WTC11 (cell line): ENCODE results near the gene AGXT. TPM values are rescaled to one million over a fixed set of nuclear protein-coding genes. Genes with fewer than 3 reads are reported as not detected.

Experiments
- ATAC-seq: fragments of 200-7000 bp; cut with Tn5 transposase; 2 replicates; pipeline ENCODE4 v1.10.0; 2021; ENCODE audit warnings: mild to moderate bottlenecking, moderate library complexity
- CTCF ChIA-PET: fragments of 300-600 bp; sonication (Branson Sonifier 250); formaldehyde crosslinking; loops from one replicate; lab custom pipeline; 2021; ENCODE audit warnings: antibody characterized with exemption; lab: Charles Lee
- POLR2A ChIA-PET: fragments of 350-600 bp; sonication (Branson Sonifier 250); formaldehyde crosslinking; loops from one replicate; lab custom pipeline; 2021; ENCODE audit warnings: antibody characterized with exemption; lab: Charles Lee
- DNase-seq: peaks from one replicate; pipeline ENCODE4 v3.0.0; 2021; ENCODE audit warnings: low spot score
- H3K27ac Mint-ChIP-seq: 2 replicates; pipeline ENCODE4 v1.8.0; 2021; ENCODE audit warnings: mixed read lengths
- H3K27me3 Mint-ChIP-seq: 2 replicates; pipeline ENCODE4 v1.8.0; 2021; ENCODE audit warnings: low read depth, mild to moderate bottlenecking, moderate library complexity, mixed read lengths
- H3K36me3 Mint-ChIP-seq: 2 replicates; pipeline ENCODE4 v1.8.0; 2021; ENCODE audit warnings: mixed read lengths
- H3K4me1 Mint-ChIP-seq: 2 replicates; pipeline ENCODE4 v1.8.0; 2022; ENCODE audit warnings: mixed read lengths
- H3K4me3 Mint-ChIP-seq: 2 replicates; pipeline ENCODE4 v1.8.0; 2021; ENCODE audit warnings: mild to moderate bottlenecking, moderate library complexity, mixed read lengths
- H3K9me3 Mint-ChIP-seq: 2 replicates; pipeline ENCODE4 v1.8.0; 2021; ENCODE audit warnings: mixed read lengths
- ARID4B ChIP-seq: sonication (generic); formaldehyde crosslinking; IDR thresholded peaks from 2 replicates; pipeline ENCODE4 v1.8.0; 2023; ENCODE audit warnings: missing genetic modification reagents, mild to moderate bottlenecking, borderline replicate concordance
- CBFB ChIP-seq: sonication (generic); formaldehyde crosslinking; IDR thresholded peaks from 2 replicates; pipeline ENCODE4 v1.8.1; 2022; ENCODE audit warnings: mild to moderate bottlenecking, low read depth, missing genetic modification reagents
- CDX4 ChIP-seq: fragments of 250-450 bp; sonication (Bioruptor Pico); IDR thresholded peaks from 2 replicates; pipeline ENCODE4 v1.9.0; 2021; ENCODE audit warnings: moderate library complexity, mild to moderate bottlenecking, inconsistent platforms, borderline replicate concordance
- CREM ChIP-seq: sonication (generic); formaldehyde crosslinking; IDR thresholded peaks from 2 replicates; pipeline ENCODE4 v1.8.1; 2022; ENCODE audit warnings: mild to moderate bottlenecking, missing genetic modification reagents, moderate library complexity
- ERG ChIP-seq: fragments of 250-450 bp; sonication (Bioruptor Pico); IDR thresholded peaks from 2 replicates; pipeline ENCODE4 v1.8.0; 2021; ENCODE audit warnings: mild to moderate bottlenecking
- ESRRA ChIP-seq: sonication (generic); formaldehyde crosslinking; IDR thresholded peaks from 2 replicates; pipeline ENCODE4 v1.8.1; 2022; ENCODE audit warnings: mild to moderate bottlenecking, missing genetic modification reagents, borderline replicate concordance
- FOXP1 ChIP-seq: sonication (generic); formaldehyde crosslinking; IDR thresholded peaks from 2 replicates; pipeline ENCODE4 v1.8.0; 2022; ENCODE audit warnings: missing genetic modification reagents, mild to moderate bottlenecking, moderate library complexity, borderline replicate concordance
- FOXP4 ChIP-seq: sonication (generic); formaldehyde crosslinking; IDR thresholded peaks from 2 replicates; pipeline ENCODE4 v1.8.0; 2022; ENCODE audit warnings: mild to moderate bottlenecking, missing genetic modification reagents
- GABPB1 ChIP-seq: sonication (generic); formaldehyde crosslinking; IDR thresholded peaks from 2 replicates; pipeline ENCODE4 v1.8.1; 2023; ENCODE audit warnings: mild to moderate bottlenecking, missing genetic modification reagents
- NR2C2 ChIP-seq: sonication (generic); formaldehyde crosslinking; IDR thresholded peaks from 2 replicates; pipeline ENCODE4 v1.8.0; 2022; ENCODE audit warnings: mild to moderate bottlenecking, missing genetic modification reagents
- NR3C1 ChIP-seq: sonication (generic); formaldehyde crosslinking; conservative IDR thresholded peaks from 2 replicates; pipeline ENCODE4 v1.8.1; 2023; ENCODE audit warnings: low read depth, mild to moderate bottlenecking, missing genetic modification reagents
- OVOL2 ChIP-seq: fragments of 250-450 bp; sonication (Bioruptor Pico); IDR thresholded peaks from 2 replicates; pipeline ENCODE4 v1.9.0; 2021; ENCODE audit warnings: mild to moderate bottlenecking, borderline replicate concordance
- RELA ChIP-seq: sonication (generic); formaldehyde crosslinking; IDR thresholded peaks from 2 replicates; pipeline ENCODE4 v1.8.1; 2022; ENCODE audit warnings: missing genetic modification reagents, mild to moderate bottlenecking, borderline replicate concordance
- SOX15 ChIP-seq: fragments of 250-450 bp; sonication (Bioruptor Pico); IDR thresholded peaks from 2 replicates; pipeline ENCODE4 v1.9.0; 2021; ENCODE audit warnings: mild to moderate bottlenecking
- SP1 ChIP-seq: sonication (generic); formaldehyde crosslinking; conservative IDR thresholded peaks from 2 replicates; pipeline ENCODE4 v1.8.1; 2022; ENCODE audit warnings: missing genetic modification reagents
- TCF7 ChIP-seq: sonication (generic); formaldehyde crosslinking; IDR thresholded peaks from 2 replicates; pipeline ENCODE4 v1.8.0; 2022; ENCODE audit warnings: mild to moderate bottlenecking, low read depth, missing genetic modification reagents, moderate library complexity
- TEAD1 ChIP-seq: sonication (generic); formaldehyde crosslinking; IDR thresholded peaks from 2 replicates; pipeline ENCODE4 v1.8.0; 2022; ENCODE audit warnings: mild to moderate bottlenecking, missing genetic modification reagents
- TEAD4 ChIP-seq: sonication (generic); formaldehyde crosslinking; IDR thresholded peaks from 2 replicates; pipeline ENCODE4 v1.8.0; 2022; ENCODE audit warnings: mild to moderate bottlenecking, missing genetic modification reagents
- TP53 ChIP-seq: sonication (generic); formaldehyde crosslinking; IDR thresholded peaks from 2 replicates; pipeline ENCODE4 v1.8.1; 2023; ENCODE audit warnings: mild to moderate bottlenecking, missing genetic modification reagents
- USF1 ChIP-seq: sonication (generic); formaldehyde crosslinking; IDR thresholded peaks from 2 replicates; pipeline ENCODE4 v1.8.0; 2022; ENCODE audit warnings: mild to moderate bottlenecking, missing genetic modification reagents
- ZNF138 ChIP-seq: sonication (generic); formaldehyde crosslinking; conservative IDR thresholded peaks from 2 replicates; pipeline ENCODE4 v1.8.1; 2022; ENCODE audit warnings: mild to moderate bottlenecking, moderate library complexity, missing genetic modification reagents
- ZNF219 ChIP-seq: sonication (generic); formaldehyde crosslinking; IDR thresholded peaks from 2 replicates; pipeline ENCODE4 v1.8.0; 2023; ENCODE audit warnings: missing genetic modification reagents, mild to moderate bottlenecking, borderline replicate concordance
- ZNF396 ChIP-seq: fragments of 250-450 bp; sonication (Bioruptor Pico); IDR thresholded peaks from 2 replicates; pipeline ENCODE4 v1.8.0; 2021; ENCODE audit warnings: mild to moderate bottlenecking, moderate library complexity, borderline replicate concordance
- ZNF416 ChIP-seq: fragments of 250-450 bp; sonication (Bioruptor Pico); IDR thresholded peaks from 2 replicates; pipeline ENCODE4 v1.9.0; 2021; ENCODE audit warnings: mild to moderate bottlenecking, inconsistent platforms
- ZNF423 ChIP-seq: fragments of 250-450 bp; sonication (Bioruptor Pico); IDR thresholded peaks from 2 replicates; pipeline ENCODE4 v2.1.2; 2022; ENCODE audit warnings: mild to moderate bottlenecking, moderate library complexity
- ZNF425 ChIP-seq: fragments of 250-450 bp; sonication (Bioruptor Pico); conservative IDR thresholded peaks from 2 replicates; pipeline ENCODE4 v1.9.0; 2021; ENCODE audit warnings: mild to moderate bottlenecking
- total RNA-seq: library from RNA; stranded (reverse); gene quantifications from 3 replicates; pipeline ENCODE4 v1.2.3, GENCODE V29; 2021

The AGXT gene
- total RNA-seq, 1 experiment from 2014 or later = 0.24 TPM

GRCh38 chr2:240820607-240821428, 47.8 kb upstream of the AGXT start:
- Mint-ChIP-seq H3K36me3 (peaks cover 5% of the 10 kb centered on the region; the same call in 1 of the 2 replicates), H3K9me3 (peaks cover 7% of the 10 kb centered on the region), H3K27me3 (peaks cover 47% of the 10 kb centered on the region), H3K4me3 (peak overlapping the region; percentile 74), H3K27ac (no peak overlapping the region), H3K4me1 (peaks cover 27% of the 10 kb centered on the region)
- POLR2A ChIA-PET = interaction anchor here (0.8 to 1.4 kb wide), 6 partner anchors 8 to 494 kb away, joined by 3 to 6 read pairs (median 4); partner anchors contain the start of gene CAPN10
- CTCF ChIA-PET = interaction anchor here (0.9 to 2.4 kb wide), 5 partner anchors 11 to 94 kb away, joined by 3 to 13 read pairs (median 4); no protein-coding TSS in a partner anchor
- peak; percentile 73 for DNase-seq
- peak; percentile 44 for ATAC-seq
- no peak for TF ChIP-seq USF1
- 0 out of 2 replicates have a peak, but pooled peaks have one; percentile 0 for TF ChIP-seq ARID4B (CRISPR knock-in tag)
- no peak for TF ChIP-seq ERG (CRISPR knock-in tag)
- no peak for TF ChIP-seq GABPB1 (CRISPR knock-in tag)
- TF ChIP-seq ZNF425 (CRISPR knock-in tag) = no peak
- TF ChIP-seq CBFB (CRISPR knock-in tag) = no peak
- no peak for TF ChIP-seq TCF7 (CRISPR knock-in tag)
- no peak for TF ChIP-seq FOXP4 (CRISPR knock-in tag)
- TF ChIP-seq RELA (CRISPR knock-in tag) = no peak
- no peak for TF ChIP-seq TP53 (CRISPR knock-in tag)
- TF ChIP-seq FOXP1 (CRISPR knock-in tag) = 0 out of 2 replicates have a peak, but pooled peaks have one; percentile 73
- TF ChIP-seq SP1 (CRISPR knock-in tag) = peak; percentile 41; the same call in 1 of the 2 replicates
- TF ChIP-seq TEAD4 (CRISPR knock-in tag) = no peak
- TF ChIP-seq CDX4 = no peak
- TF ChIP-seq ZNF416 = 0 out of 2 replicates have a peak, but pooled peaks have one; percentile 52
- TF ChIP-seq NR3C1 (CRISPR knock-in tag) = no peak
- no peak for TF ChIP-seq NR2C2
- TF ChIP-seq ESRRA (CRISPR knock-in tag) = no peak
- no peak for TF ChIP-seq CREM (CRISPR knock-in tag)
- TF ChIP-seq OVOL2 (CRISPR knock-in tag) = no peak
- no peak for TF ChIP-seq SOX15 (CRISPR knock-in tag)
- no peak for TF ChIP-seq ZNF219 (CRISPR knock-in tag)
- no peak for TF ChIP-seq ZNF396 (CRISPR knock-in tag)
- TF ChIP-seq TEAD1 = no peak
- TF ChIP-seq ZNF423 (CRISPR knock-in tag) = peak; percentile 45; the same call in 1 of the 2 replicates
- TF ChIP-seq ZNF138 (CRISPR knock-in tag) = no peak
